A673 (cell line): ENCODE measurements around the gene CDKAL1. TPM values are rescaled to one million over a fixed set of nuclear protein-coding genes. Genes with fewer than 3 reads are reported as not detected.

Experiments used
- BruUV-seq: library from RNA; stranded (reverse); fragments of 400-500 nt; replicated peaks from 2 replicates; lab custom pipeline; 2021; lab: Mats Ljungman, UMichigan
- CTCF ChIA-PET: fragments of 300-600 bp; sonication (Branson Sonifier 250); formaldehyde crosslinking; loops from one replicate; lab custom pipeline; 2022; ENCODE audit warnings: antibody characterized with exemption; lab: Charles Lee
- POLR2A ChIA-PET: fragments of 300-600 bp; sonication (Branson Sonifier 250); formaldehyde crosslinking; loops from one replicate; lab custom pipeline; 2022; ENCODE audit warnings: antibody characterized with exemption; ENCODE audit not compliant: low non-redundant PET; lab: Charles Lee
- DNase-seq: peaks from one replicate; pipeline ENCODE4 v3.0.0-alpha.2; 2015; ENCODE audit warnings: low spot score
- H3K27ac ChIP-seq: fragments of 200-600 bp; sonication (generic); 2 replicates; pipeline ENCODE4 v1.5.1; 2016; ENCODE audit warnings: mixed run types, low read depth, mild to moderate bottlenecking, mixed read lengths, antibody characterized with exemption, low read length; ENCODE audit not compliant: poor library complexity, severe bottlenecking
- H3K27me3 ChIP-seq: fragments of 200-600 bp; sonication (generic); replicated peaks from 2 replicates; pipeline ENCODE4 v1.6.1; 2017; ENCODE audit warnings: mixed run types, low read depth, mild to moderate bottlenecking, mixed read lengths, antibody characterized with exemption, low read length; ENCODE audit not compliant: insufficient read depth, poor library complexity
- H3K36me3 ChIP-seq: fragments of 200-600 bp; sonication (generic); 2 replicates; pipeline ENCODE4 v1.6.1; 2016; ENCODE audit warnings: mixed run types, mild to moderate bottlenecking, mixed read lengths, antibody characterized with exemption, low read length; ENCODE audit not compliant: insufficient read depth, poor library complexity, severe bottlenecking
- H3K4me1 ChIP-seq: fragments of 200-600 bp; sonication (generic); 2 replicates; pipeline ENCODE4 v1.6.1; 2017; ENCODE audit warnings: mixed run types, mild to moderate bottlenecking, mixed read lengths, antibody characterized with exemption, low read length; ENCODE audit not compliant: insufficient read depth, poor library complexity, severe bottlenecking
- H3K4me3 ChIP-seq: fragments of 200-600 bp; sonication (generic); 2 replicates; pipeline ENCODE4 v1.5.1; 2016; ENCODE audit warnings: low read depth, mixed run types, mild to moderate bottlenecking, mixed read lengths, low read length; ENCODE audit not compliant: poor library complexity, severe bottlenecking
- H3K9me3 ChIP-seq: fragments of 200-600 bp; sonication (generic); 2 replicates; pipeline ENCODE4 v1.6.1; 2016; ENCODE audit warnings: mixed run types, low read depth, mild to moderate bottlenecking, mixed read lengths, antibody characterized with exemption, low read length; ENCODE audit not compliant: poor library complexity, severe bottlenecking
- EZH2 ChIP-seq: fragments of 200-600 bp; sonication (generic); IDR thresholded peaks from 2 replicates; pipeline ENCODE4 v1.6.1; 2017; ENCODE audit warnings: borderline replicate concordance, low read depth, mild to moderate bottlenecking, mixed read lengths, antibody characterized with exemption, low read length; ENCODE audit not compliant: poor library complexity, severe bottlenecking
- intact Hi-C: fragments of 100-400 bp; cut with micrococcal nuclease; formaldehyde crosslinking; loops from one replicate; pipeline ENCODE4 v1.10.0; 2022; ENCODE audit not compliant: unreplicated experiment
- total RNA-seq: library from RNA; stranded (reverse); gene quantifications from 2 replicates; pipeline ENCODE4 v1.2.3, GENCODE V29; 2021
- TF ChIP-seq, protein P1 (sequence below): fragments of 300-800, 200-600 bp; sonication (generic); conservative IDR thresholded peaks from 2 replicates; pipeline ENCODE4 v1.5.1; 2017; ENCODE audit warnings: low read depth, mild to moderate bottlenecking, antibody characterized with exemption, low read length, moderate library complexity, mixed read lengths

Gene CDKAL1
- total RNA-seq, 1 experiment from 2014 or later, result 35.5 TPM

DNA sequence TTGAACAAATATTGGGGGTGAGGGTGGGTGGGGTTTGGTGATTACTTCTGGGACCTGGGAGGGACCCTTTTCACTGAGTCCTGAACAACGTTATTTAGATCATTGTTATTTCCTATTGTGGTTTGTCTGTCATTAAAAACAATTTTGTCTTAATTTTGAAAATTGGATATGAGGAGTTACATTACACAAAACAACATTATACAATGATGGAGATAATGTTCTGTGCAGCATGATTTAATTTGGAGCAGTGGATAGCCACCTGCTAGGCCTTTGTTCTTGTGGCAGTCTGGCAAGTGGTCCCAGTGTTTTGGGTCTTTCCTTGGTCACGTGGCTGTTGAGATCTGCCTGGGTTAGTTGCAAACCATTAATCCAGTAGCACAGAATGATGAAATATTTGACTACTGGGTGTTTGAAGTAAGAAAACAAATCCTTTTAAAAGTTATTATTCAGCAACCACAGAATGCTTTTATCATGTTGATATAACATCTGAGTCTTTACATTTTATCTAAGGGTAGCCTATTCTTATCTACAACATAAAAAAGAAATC is 172.8 kb downstream of the CDKAL1 start:
- Histone ChIP-seq H3K36me3 (no peaks in the 10 kb centered on the region), H3K27ac (peak overlapping the region; percentile 13), H3K27me3 (no peaks in the 10 kb centered on the region), H3K4me1 (peaks cover 79% of the 10 kb centered on the region), H3K4me3 (no peak overlapping the region), H3K9me3 (no peaks in the 10 kb centered on the region)
- POLR2A ChIA-PET, result no interaction called here
- CTCF ChIA-PET, result no interaction called here
- TF ChIP-seq, protein P1, sequence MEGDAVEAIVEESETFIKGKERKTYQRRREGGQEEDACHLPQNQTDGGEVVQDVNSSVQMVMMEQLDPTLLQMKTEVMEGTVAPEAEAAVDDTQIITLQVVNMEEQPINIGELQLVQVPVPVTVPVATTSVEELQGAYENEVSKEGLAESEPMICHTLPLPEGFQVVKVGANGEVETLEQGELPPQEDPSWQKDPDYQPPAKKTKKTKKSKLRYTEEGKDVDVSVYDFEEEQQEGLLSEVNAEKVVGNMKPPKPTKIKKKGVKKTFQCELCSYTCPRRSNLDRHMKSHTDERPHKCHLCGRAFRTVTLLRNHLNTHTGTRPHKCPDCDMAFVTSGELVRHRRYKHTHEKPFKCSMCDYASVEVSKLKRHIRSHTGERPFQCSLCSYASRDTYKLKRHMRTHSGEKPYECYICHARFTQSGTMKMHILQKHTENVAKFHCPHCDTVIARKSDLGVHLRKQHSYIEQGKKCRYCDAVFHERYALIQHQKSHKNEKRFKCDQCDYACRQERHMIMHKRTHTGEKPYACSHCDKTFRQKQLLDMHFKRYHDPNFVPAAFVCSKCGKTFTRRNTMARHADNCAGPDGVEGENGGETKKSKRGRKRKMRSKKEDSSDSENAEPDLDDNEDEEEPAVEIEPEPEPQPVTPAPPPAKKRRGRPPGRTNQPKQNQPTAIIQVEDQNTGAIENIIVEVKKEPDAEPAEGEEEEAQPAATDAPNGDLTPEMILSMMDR, result no peak
- TF ChIP-seq EZH2, result no peak
- peak; percentile 73 for DNase-seq
- intact Hi-C loops, result no loop called here
- BruUV-seq, result no TSS peak

DNA sequence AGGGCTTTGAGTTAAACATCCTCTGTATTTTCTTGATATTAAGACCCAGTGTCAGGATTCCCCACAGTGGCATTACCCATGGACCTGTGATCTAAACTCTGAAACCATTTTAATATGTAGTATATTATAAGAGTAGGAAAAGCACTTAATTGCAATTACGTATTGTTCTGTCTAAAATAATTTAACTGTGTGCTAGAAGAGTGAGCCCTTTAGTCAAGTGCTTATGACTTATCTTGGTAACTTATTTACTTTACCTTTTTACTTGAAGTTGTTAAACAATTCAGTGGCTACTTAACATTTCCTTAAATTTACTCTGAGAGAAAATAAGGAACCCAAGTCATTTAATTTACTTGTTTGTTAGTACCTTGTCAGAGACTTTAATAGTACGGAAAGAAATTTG is 173.6 kb downstream of the CDKAL1 start:
- Histone ChIP-seq H3K4me1 (peaks cover 84% of the 10 kb centered on the region), H3K4me3 (no peak overlapping the region), H3K27ac (no peak overlapping the region), H3K36me3 (no peaks in the 10 kb centered on the region), H3K27me3 (no peaks in the 10 kb centered on the region), H3K9me3 (no peaks in the 10 kb centered on the region)
- ChIA-PET CTCF (no interaction called here), POLR2A (no interaction called here)
- TF ChIP-seq, protein P1, result no peak
- no peak for TF ChIP-seq EZH2
- intact Hi-C loops, result no loop called here
- no peak for DNase-seq
- BruUV-seq, result no TSS peak

DNA sequence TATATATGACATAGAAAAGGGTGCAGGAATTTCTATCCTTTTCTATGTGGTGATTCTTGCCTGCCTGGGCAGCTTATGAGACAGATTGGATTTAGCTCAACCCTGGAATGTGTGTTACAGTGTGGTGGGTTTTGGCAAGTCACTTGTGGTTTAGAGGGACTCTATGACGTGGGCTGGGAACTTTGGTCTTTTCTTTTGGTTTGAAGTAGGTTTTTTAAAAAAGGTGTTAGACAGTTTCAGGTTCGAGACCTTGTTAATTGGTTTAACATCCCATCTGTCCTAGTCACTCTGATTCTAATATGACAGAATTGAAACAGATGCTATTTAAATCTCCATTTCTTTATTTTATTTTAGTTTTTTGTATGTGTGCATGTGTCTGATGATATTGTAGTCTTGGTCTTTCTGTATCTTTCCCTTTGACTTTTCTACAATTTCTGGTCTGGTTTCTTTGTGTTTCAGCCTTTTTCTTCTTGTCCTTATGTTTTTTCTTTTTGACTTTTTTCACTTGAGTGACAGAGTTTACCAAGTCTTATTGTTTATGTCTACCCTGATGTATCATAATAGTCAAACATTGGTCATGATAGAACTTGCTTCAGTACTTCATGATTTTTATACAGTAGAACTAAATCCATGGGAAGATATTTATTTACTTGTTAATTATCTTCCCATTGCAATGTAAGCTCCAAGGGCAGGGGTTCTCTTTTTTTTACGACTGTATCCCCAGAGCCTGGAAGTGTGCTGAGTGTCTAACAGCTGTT is 174.3 kb downstream of the CDKAL1 start:
- no peak overlapping the region for H3K4me3 ChIP-seq
- intact Hi-C loops, result no loop called here
- H3K36me3 ChIP-seq, result no peaks in the 10 kb centered on the region
- DNase-seq, result no peak
- H3K27me3 ChIP-seq, result no peaks in the 10 kb centered on the region
- H3K9me3 ChIP-seq, result no peaks in the 10 kb centered on the region
- no TSS peak for BruUV-seq
- ChIA-PET POLR2A (no interaction called here), CTCF (no interaction called here)
- TF ChIP-seq EZH2, result no peak
- TF ChIP-seq, protein P1, result no peak
- H3K4me1 ChIP-seq, result peaks cover 84% of the 10 kb centered on the region
- H3K27ac ChIP-seq, result no peak overlapping the region
